Spleen (tissue), 11 donors: ENCODE results near the gene NSF. TPM values are rescaled to one million over a fixed set of nuclear protein-coding genes. Genes with fewer than 3 reads are reported as not detected.

Source experiments
- DNase-seq: peaks from one replicate; pipeline ENCODE4 v3.0.0-alpha.2; 2020
- H3K27ac ChIP-seq, 8 donors: fragments of 200-600 bp; sonication (generic) in 7 of 8; 1 replicate in 4 of 8; 2 replicates in 4 of 8; pipeline versions ENCODE4 v1.5.0 to v1.8.0; 2016 to 2021; ENCODE audit warnings: inconsistent platforms in 4 of 8, mild to moderate bottlenecking in 4 of 8, moderate library complexity in 1 of 8
- H3K27me3 ChIP-seq, 7 donors: fragments of 200-600 bp; sonication (generic) in 6 of 7; replicated peaks in 1 of 7; 1 replicate in 4 of 7; 2 replicates in 3 of 7; pipeline versions ENCODE4 v1.5.0 to v1.8.0; 2016 to 2021; ENCODE audit warnings: inconsistent platforms in 3 of 7, mild to moderate bottlenecking in 1 of 7
- H3K36me3 ChIP-seq, 6 donors: fragments of 200-600 bp; sonication (generic) in 5 of 6; 1 replicate in 4 of 6; 2 replicates in 2 of 6; pipeline versions ENCODE4 v1.5.0 to v1.8.0; 2016 to 2021; ENCODE audit warnings: inconsistent platforms in 2 of 6
- H3K4me1 ChIP-seq, 6 donors: fragments of 200-600 bp; sonication (generic) in 5 of 6; 1 replicate in 3 of 6; 2 replicates in 3 of 6; pipeline versions ENCODE4 v1.5.0 to v1.8.0; 2016 to 2021; ENCODE audit warnings: inconsistent platforms in 3 of 6
- H3K4me3 ChIP-seq, 8 donors: fragments of 200-600 bp; sonication (generic) in 7 of 8; 1 replicate in 4 of 8; 2 replicates in 4 of 8; pipeline versions ENCODE4 v1.5.0 to v1.8.0; 2016 to 2021; ENCODE audit warnings: inconsistent platforms in 4 of 8, mild to moderate bottlenecking in 4 of 8, moderate library complexity in 2 of 8
- H3K9me3 ChIP-seq, 8 donors: fragments of 200-600 bp; sonication (generic) in 7 of 8; 1 replicate in 4 of 8; 2 replicates in 4 of 8; pipeline versions ENCODE4 v1.5.0 to v1.8.0; 2016 to 2021; ENCODE audit warnings: inconsistent platforms in 4 of 8
- CTCF ChIP-seq, 11 experiments: fragments of 200-600 bp in 7 of 11; fragments of 450-650 bp in 4 of 11; sonication (generic) in 4 of 11; IDR thresholded peaks in 8 of 11; conservative IDR thresholded peaks in 3 of 11; 1 replicate in 7 of 11; 2 replicates in 4 of 11; pipeline versions ENCODE4 v1.4.0 to v1.8.0; 2016 to 2021; ENCODE audit warnings: antibody characterized with exemption in 11 of 11, inconsistent platforms in 4 of 11, mild to moderate bottlenecking in 1 of 11
- POLR2A ChIP-seq, 3 donors: fragments of 450-650 bp; IDR thresholded peaks; one replicate each; pipeline ENCODE4 v1.5.1; 2017; ENCODE audit warnings: antibody characterized with exemption in 3 of 3, mild to moderate bottlenecking in 1 of 3
- POLR2AphosphoS5 ChIP-seq, 3 donors: sonication (generic); formaldehyde crosslinking; IDR thresholded peaks; one replicate each; pipeline ENCODE4 v1.5.1; 2017; ENCODE audit warnings: antibody characterized with exemption in 3 of 3
- WGBS, 5 donors: extraction: QIAGEN DNeasy Blood & Tissue Kit in 3 of 5; methylation state at CpG; one replicate each; pipeline versions ENCODE4 v1.1.5 to v1.1.7; 2013 to 2018; 5-methylcytosine and 5-hydroxymethylcytosine counted together
- intact Hi-C: fragments of 100-400 bp; cut with DNase I; formaldehyde crosslinking; loops from one replicate; pipeline ENCODE4 v1.15.0; 2023; ENCODE audit warnings: low total_unique reads
- polyA plus RNA-seq, 3 donors: library from polyadenylated mRNA; stranded (reverse); fragments of 200-250 nt; gene quantifications; one replicate each; pipeline ENCODE4 v1.2.1, GENCODE V29; 2013
- total RNA-seq, 7 donors: library from RNA; depleted of rRNA in 3 of 7; stranded (reverse); fragments of >200 nt in 3 of 7; fragmentation: NEBNext Ultra II Directional in 4 of 7; extraction: Animal tissue kit (Norgen Biotek cat#: 25700) in 4 of 7; gene quantifications; one replicate each; pipeline versions ENCODE4 v1.1.0 to v1.2.1, GENCODE V29; 2016 to 2021
- donor health status: healthy with polysubstance abuse.
- donor health status: DM: no; HTN: no; CAD: no; lungs with moderate emphysema.
- donor health status: DM: no; HTN: no; CAD: no.
- donor health status: Bipolar disorder and iron deficiency.
- donor health status: healthy.
- donor health status: DM: no; HTN: no; CAD: no.
- donor health status: DM: yes; HTN: yes; CAD: no.

NSF gene
- total and polyA plus RNA-seq, 10 donors, result 8.7 to 57.6 (median 42.4) TPM

- H3K4me3 ChIP-seq, result no peak overlapping the region
- TF ChIP-seq POLR2A (IDR thresholded peaks at IDR 0.05) (no peak), CTCF (IDR thresholded peaks at IDR 0.05 in 8 of 11, conservative IDR thresholded peaks at IDR 0.05 in 3 of 11) (no peak)
- no peak for DNase-seq
- no peak overlapping the region for H3K27ac ChIP-seq
- intact Hi-C loops, result no loop called here
- 74 to 86% (median 81%) methylated on average over 8 to 15 of the region's 15 CpGs for WGBS, 5 donors
- peaks cover 0 to 56% (median 3%) of the 10 kb centered on the region in 7 donors for H3K27me3 ChIP-seq
- no peaks in the 10 kb centered on the region for H3K36me3 ChIP-seq
- no peaks in the 10 kb centered on the region for H3K9me3 ChIP-seq
- no peaks in the 10 kb centered on the region for H3K4me1 ChIP-seq
These were observed 205.0 kb downstream of the NSF start for GRCh38 chr17:46795379-46795952.

DNA sequence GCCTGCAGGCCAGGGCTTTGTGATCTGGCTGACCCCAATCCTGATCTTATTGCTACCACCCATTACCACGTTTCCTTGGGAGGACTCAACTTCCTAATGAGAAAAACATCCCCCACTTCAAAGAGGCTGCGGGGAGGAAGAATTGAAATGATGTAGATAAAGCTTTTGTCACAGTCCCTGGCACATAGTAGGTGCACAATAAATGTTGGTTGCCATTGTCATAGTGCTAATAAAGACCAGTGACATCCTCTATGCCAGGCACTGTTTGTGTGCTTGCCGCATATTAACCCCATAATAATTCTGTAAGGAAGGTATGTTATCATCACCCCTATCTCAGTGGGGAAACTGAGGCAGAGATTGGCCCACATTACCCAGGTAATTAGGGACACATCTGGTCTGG lies 205.6 kb downstream of the NSF start:
- H3K27me3 ChIP-seq, result peaks cover 0 to 50% (median 3%) of the 10 kb centered on the region in 7 donors
- H3K4me1 ChIP-seq, result no peaks in the 10 kb centered on the region
- H3K4me3 ChIP-seq, result no peak overlapping the region
- H3K9me3 ChIP-seq, result no peaks in the 10 kb centered on the region
- WGBS, 5 donors, result 57 to 76% (median 72%) methylated on average over 3 of the region's 3 CpGs
- no peak overlapping the region for H3K27ac ChIP-seq
- intact Hi-C loops, result no loop called here
- no peak for DNase-seq
- no peak for TF ChIP-seq CTCF (IDR thresholded peaks at IDR 0.05 in 8 of 11, conservative IDR thresholded peaks at IDR 0.05 in 3 of 11)
- no peak for TF ChIP-seq POLR2AphosphoS5 (IDR thresholded peaks at IDR 0.05)
- TF ChIP-seq POLR2A (IDR thresholded peaks at IDR 0.05), result no peak
- no peaks in the 10 kb centered on the region for H3K36me3 ChIP-seq

DNA sequence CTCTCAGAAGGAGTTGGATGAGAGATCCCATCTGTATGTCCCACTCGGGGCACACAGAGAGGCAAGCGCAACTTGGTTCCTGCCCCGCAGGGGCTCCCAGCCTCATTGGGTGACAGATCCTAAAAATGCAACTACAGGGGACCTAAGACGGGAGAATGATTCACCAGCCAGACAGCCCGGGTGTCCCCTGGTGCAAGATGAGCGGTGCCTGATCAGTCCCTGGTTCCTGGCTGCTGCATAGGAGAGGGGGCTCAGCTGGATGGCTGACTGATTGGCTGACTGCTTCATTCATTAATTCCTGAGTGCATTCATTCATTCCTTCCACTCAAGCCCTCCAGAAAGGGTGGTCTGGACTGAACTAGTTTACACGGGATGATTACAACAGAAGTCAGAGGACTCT lies 206.1 kb downstream of the NSF start:
- no peak overlapping the region for H3K4me3 ChIP-seq
- 57 to 85% (median 80%) methylated on average over 5 to 7 of the region's 7 CpGs for WGBS, 5 donors
- no peaks in the 10 kb centered on the region for H3K4me1 ChIP-seq
- peaks cover 0 to 46% (median under 1%) of the 10 kb centered on the region in 7 donors for H3K27me3 ChIP-seq
- no peak overlapping the region for H3K27ac ChIP-seq
- intact Hi-C loops, result no loop called here
- no peak for TF ChIP-seq CTCF (IDR thresholded peaks at IDR 0.05 in 8 of 11, conservative IDR thresholded peaks at IDR 0.05 in 3 of 11)
- no peak for TF ChIP-seq POLR2AphosphoS5 (IDR thresholded peaks at IDR 0.05)
- TF ChIP-seq POLR2A (IDR thresholded peaks at IDR 0.05), result no peak
- no peak for DNase-seq
- no peaks in the 10 kb centered on the region for H3K36me3 ChIP-seq
- no peaks in the 10 kb centered on the region for H3K9me3 ChIP-seq

GRCh38 chr17:46796956-46797530 lies 206.6 kb downstream of the NSF start:
- Histone ChIP-seq H3K4me1 (no peaks in the 10 kb centered on the region), H3K27me3 (peaks cover 0 to 41% (median 0%) of the 10 kb centered on the region in 7 donors), H3K4me3 (no peak overlapping the region), H3K9me3 (no peaks in the 10 kb centered on the region), H3K27ac (no peak overlapping the region), H3K36me3 (no peaks in the 10 kb centered on the region)
- WGBS, 5 donors, result 70 to 82% (median 74%) methylated on average over 8 of the region's 8 CpGs
- intact Hi-C loops, result no loop called here
- TF ChIP-seq POLR2AphosphoS5 (IDR thresholded peaks at IDR 0.05), result no peak
- DNase-seq, result no peak
